Nephron (organoid): Measurements from ENCODE around the gene FZD2.
A peak's percentile ranks its signal among the peaks of the same experiment; 100 is the strongest.
"Not testable (repeated sequence)": the region's sequence is repeated elsewhere in the genome, so short reads cannot be mapped to it uniquely, and the experiment has no call there.

ENCODE experiments used
- H3K27ac Mint-ChIP-seq, 3 experiments: 2 replicates each; pipeline ENCODE4 v1.8.0; 2020; ENCODE audit warnings: mixed read lengths in 3 of 3, mild to moderate bottlenecking in 2 of 3, moderate library complexity in 1 of 3
- H3K27me3 Mint-ChIP-seq: 2 replicates; pipeline ENCODE4 v1.8.0; 2021; ENCODE audit warnings: low read depth, mild to moderate bottlenecking, moderate library complexity, mixed read lengths
- H3K36me3 Mint-ChIP-seq: 2 replicates; pipeline ENCODE4 v1.8.0; 2020; ENCODE audit warnings: low read depth, mixed read lengths
- H3K4me1 Mint-ChIP-seq: 2 replicates; pipeline ENCODE4 v1.8.0; 2020; ENCODE audit warnings: mixed read lengths
- H3K4me3 Mint-ChIP-seq, 3 experiments: 2 replicates each; pipeline ENCODE4 v1.8.0; 2020; ENCODE audit warnings: mild to moderate bottlenecking in 3 of 3, mixed read lengths in 3 of 3, moderate library complexity in 2 of 3
- H3K9me3 Mint-ChIP-seq: 2 replicates; pipeline ENCODE4 v1.8.0; 2020; ENCODE audit warnings: mixed read lengths
- TF ChIP-seq, protein P1 (sequence below), 3 experiments: fragments of 200-600 bp; sonication (generic); IDR thresholded peaks; one replicate each; pipeline ENCODE4 v1.5.0; 2021; ENCODE audit warnings: antibody characterized with exemption in 3 of 3; ENCODE audit not compliant: unreplicated experiment in 3 of 3

FZD2 gene

DNA sequence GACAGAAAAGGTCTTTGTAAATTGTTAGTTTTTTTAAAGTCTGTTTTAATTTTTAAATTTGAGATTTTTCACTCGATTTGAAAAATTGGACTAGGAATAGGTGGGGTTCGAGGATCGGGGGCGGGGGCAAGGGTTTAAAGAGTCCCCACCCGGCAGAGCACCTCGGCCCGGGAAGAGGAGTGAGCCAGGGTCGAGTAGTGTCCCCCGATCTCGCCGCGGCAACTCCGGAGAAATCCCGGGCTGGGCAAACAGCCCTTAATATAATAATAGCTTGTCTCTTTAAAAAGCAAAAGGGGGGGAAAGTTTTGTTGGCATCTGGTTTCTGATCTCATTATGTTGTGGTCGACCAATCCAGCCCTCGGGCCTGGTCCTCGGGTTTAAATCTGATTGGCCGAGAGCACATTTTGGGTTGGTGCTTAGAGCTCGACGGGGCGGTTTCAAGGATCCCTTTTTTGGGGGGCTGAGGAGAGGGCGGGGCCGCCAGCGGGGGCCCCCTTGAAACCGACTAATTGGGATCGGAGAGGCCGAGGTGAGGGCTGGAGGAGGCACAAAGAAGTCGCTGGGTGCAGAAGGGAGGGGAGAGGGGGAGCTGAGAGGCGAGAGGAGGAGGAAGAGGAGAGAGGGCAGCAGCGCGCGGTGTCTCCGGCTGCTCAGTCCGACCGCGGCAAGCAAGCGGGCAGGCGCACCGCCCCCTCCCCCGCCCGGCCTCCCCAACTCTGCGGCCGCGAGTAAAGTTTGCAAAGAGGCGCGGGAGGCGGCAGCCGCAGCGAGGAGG, at the start of gene FZD2:
TSS of gene FZD2 (plus strand) at position 653 of the 775 bp plus-strand sequence. CDS start 205 bp downstream, outside the sequence.
- H3K27me3 Mint-ChIP-seq: peaks cover 4% of the 10 kb centered on the region
- peaks cover 30% of the 10 kb centered on the region for H3K36me3 Mint-ChIP-seq
- TF ChIP-seq, protein P1, sequence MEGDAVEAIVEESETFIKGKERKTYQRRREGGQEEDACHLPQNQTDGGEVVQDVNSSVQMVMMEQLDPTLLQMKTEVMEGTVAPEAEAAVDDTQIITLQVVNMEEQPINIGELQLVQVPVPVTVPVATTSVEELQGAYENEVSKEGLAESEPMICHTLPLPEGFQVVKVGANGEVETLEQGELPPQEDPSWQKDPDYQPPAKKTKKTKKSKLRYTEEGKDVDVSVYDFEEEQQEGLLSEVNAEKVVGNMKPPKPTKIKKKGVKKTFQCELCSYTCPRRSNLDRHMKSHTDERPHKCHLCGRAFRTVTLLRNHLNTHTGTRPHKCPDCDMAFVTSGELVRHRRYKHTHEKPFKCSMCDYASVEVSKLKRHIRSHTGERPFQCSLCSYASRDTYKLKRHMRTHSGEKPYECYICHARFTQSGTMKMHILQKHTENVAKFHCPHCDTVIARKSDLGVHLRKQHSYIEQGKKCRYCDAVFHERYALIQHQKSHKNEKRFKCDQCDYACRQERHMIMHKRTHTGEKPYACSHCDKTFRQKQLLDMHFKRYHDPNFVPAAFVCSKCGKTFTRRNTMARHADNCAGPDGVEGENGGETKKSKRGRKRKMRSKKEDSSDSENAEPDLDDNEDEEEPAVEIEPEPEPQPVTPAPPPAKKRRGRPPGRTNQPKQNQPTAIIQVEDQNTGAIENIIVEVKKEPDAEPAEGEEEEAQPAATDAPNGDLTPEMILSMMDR (IDR thresholded peaks at IDR 0.05; ENCODE audit: unreplicated experiment in 3 of 3): no peak
- H3K4me1 Mint-ChIP-seq: peaks cover 50% of the 10 kb centered on the region
- H3K4me3 Mint-ChIP-seq: peak within 1 kb of the TSS; percentile 91 to 99 (median 98)
- peaks cover 3% of the 10 kb centered on the region for H3K9me3 Mint-ChIP-seq
- H3K27ac Mint-ChIP-seq: peak within 1 kb of the TSS; percentile 99 to 100 (median 99)

GRCh38 chr17:44511241-44512134, 45.8 kb upstream of the FZD2 start:
- not testable (repeated sequence) for H3K36me3 Mint-ChIP-seq, H3K9me3 Mint-ChIP-seq
- Mint-ChIP-seq H3K4me1 (peaks cover 11% of the 10 kb centered on the region), H3K27ac (peak overlapping the region; percentile 38 to 73 (median 65)), H3K27me3 (peaks cover 11% of the 10 kb centered on the region), H3K4me3 (peak overlapping the region; percentile 26 to 66 (median 30))

GRCh38 chr17:44518032-44518431, 39.3 kb upstream of the FZD2 start:
- H3K4me3 Mint-ChIP-seq: no peak overlapping the region
- H3K9me3 Mint-ChIP-seq: no peaks in the 10 kb centered on the region
- no peak overlapping the region for H3K27ac Mint-ChIP-seq
- TF ChIP-seq, protein P1 (IDR thresholded peaks at IDR 0.05; ENCODE audit: unreplicated experiment in 3 of 3): no peak
- no peaks in the 10 kb centered on the region for H3K36me3 Mint-ChIP-seq
- H3K27me3 Mint-ChIP-seq: peaks cover 11% of the 10 kb centered on the region
- no peaks in the 10 kb centered on the region for H3K4me1 Mint-ChIP-seq

DNA sequence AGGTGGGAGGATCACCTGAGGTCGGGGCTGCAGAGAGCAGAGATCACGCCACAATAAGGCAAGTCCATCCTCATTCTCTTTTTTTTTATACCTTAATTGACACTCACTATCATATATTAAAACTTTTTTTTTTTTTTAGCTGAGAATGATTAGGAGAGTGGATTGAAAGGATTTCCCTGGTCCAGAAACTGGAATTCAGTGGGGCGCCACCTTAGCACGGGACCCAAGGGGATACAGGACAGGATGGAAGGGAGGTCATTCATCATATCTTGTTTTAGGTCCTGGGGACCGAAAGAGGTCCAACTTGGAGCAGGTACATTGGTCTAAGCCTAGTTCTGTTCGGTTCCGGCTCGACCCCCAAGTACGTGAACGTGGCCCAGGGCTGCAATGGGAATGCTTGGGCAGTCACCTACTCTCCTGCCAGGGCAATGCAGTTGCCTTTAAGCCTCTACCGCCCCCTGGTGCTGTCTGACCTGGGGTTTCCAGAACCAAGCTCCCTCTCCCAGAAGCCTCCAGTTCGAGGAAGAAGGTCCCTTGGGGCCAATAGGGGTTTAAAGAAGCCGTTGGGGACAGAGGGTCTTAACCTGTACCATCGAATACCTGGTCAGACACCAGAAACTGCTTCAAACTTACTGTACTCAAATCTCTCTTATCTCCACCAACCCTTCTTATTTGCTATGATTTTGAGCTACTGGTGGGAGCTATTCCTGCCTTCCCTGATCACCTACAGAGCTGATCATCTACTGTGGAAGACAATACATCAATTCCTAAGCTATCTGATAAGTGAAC, 34.2 kb upstream of the FZD2 start:
- Mint-ChIP-seq H3K27ac (no peak overlapping the region), H3K4me1 (no peaks in the 10 kb centered on the region)

DNA sequence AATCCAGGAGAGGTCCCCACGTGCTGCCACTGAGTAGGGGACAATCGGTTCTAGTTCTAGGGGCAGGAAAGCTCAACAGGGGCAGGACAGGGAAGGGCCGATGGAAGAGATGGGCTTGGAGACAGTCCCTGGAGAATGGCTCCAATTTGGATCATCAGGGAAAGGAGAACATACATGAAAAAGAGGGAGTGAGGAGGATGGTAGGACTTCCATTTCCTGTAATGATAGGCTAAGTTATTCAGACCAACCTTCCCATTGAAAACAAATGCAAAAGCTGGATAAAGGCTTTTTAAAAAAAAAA, 33.7 kb upstream of the FZD2 start:
- Mint-ChIP-seq H3K27ac (no peak overlapping the region), H3K9me3 (peaks cover 13% of the 10 kb centered on the region), H3K27me3 (peaks cover 5% of the 10 kb centered on the region), H3K4me1 (no peaks in the 10 kb centered on the region), H3K4me3 (no peak overlapping the region), H3K36me3 (no peaks in the 10 kb centered on the region)
- TF ChIP-seq, protein P1 (IDR thresholded peaks at IDR 0.05; ENCODE audit: unreplicated experiment in 3 of 3): no peak

More for the DNA sequence above, 34.2 kb upstream of the FZD2 start:
- TF ChIP-seq, protein P1 (IDR thresholded peaks at IDR 0.05; ENCODE audit: unreplicated experiment in 3 of 3): peak in 2 of 3 experiments; percentile 27 to 31
- no peaks in the 10 kb centered on the region for H3K36me3 Mint-ChIP-seq
- H3K9me3 Mint-ChIP-seq: peaks cover 13% of the 10 kb centered on the region
- no peak overlapping the region for H3K4me3 Mint-ChIP-seq
- H3K27me3 Mint-ChIP-seq: peaks cover 8% of the 10 kb centered on the region

GRCh38 chr17:44527102-44527501, 30.2 kb upstream of the FZD2 start:
- H3K4me3 Mint-ChIP-seq: no peak overlapping the region

More at GRCh38 chr17:44527102-44527501, 30.2 kb upstream of the FZD2 start:
- H3K27ac Mint-ChIP-seq: no peak overlapping the region
- H3K36me3 Mint-ChIP-seq: no peaks in the 10 kb centered on the region
- peaks cover 13% of the 10 kb centered on the region for H3K9me3 Mint-ChIP-seq
- H3K4me1 Mint-ChIP-seq: no peaks in the 10 kb centered on the region
- TF ChIP-seq, protein P1 (IDR thresholded peaks at IDR 0.05; ENCODE audit: unreplicated experiment in 3 of 3): no peak
- peaks cover 4% of the 10 kb centered on the region for H3K27me3 Mint-ChIP-seq
